Right lobe of liver (tissue), 6 donors: Measurements from ENCODE around the gene C18orf63. TPM values are rescaled to one million over a fixed set of nuclear protein-coding genes. Genes with fewer than 3 reads are reported as not detected.
A peak's percentile ranks its signal among the peaks of the same experiment; 100 is the strongest.

ENCODE experiments used
- ATAC-seq, 4 donors: fragments of 200-7000 bp; cut with Tn5 transposase; one replicate each; pipeline ENCODE4 v1.9.1; 2020; ENCODE audit warnings: mild to moderate bottlenecking in 4 of 4, moderate library complexity in 4 of 4
- DNase-seq, 3 donors: peaks; one replicate each; pipeline ENCODE4 v3.0.0-alpha.2; 2020
- H3K27ac ChIP-seq, 3 donors: fragments of 200-600 bp; one replicate each; pipeline ENCODE4 v1.8.0; 2022
- H3K27me3 ChIP-seq, 2 donors: fragments of 200-600 bp; one replicate each; pipeline ENCODE4 v1.8.0; 2022
- H3K36me3 ChIP-seq, 4 donors: fragments of 200-600 bp; sonication (generic) in 1 of 4; one replicate each; pipeline versions ENCODE4 v1.5.1 to v1.8.0; 2017 to 2022; ENCODE audit warnings: control low read depth in 1 of 4
- H3K4me1 ChIP-seq, 4 donors: fragments of 200-600 bp; sonication (generic) in 1 of 4; one replicate each; pipeline versions ENCODE4 v1.5.1 to v1.8.0; 2017 to 2022; ENCODE audit warnings: control low read depth in 1 of 4
- H3K4me3 ChIP-seq, 3 donors: fragments of 200-600 bp; one replicate each; pipeline ENCODE4 v1.8.0; 2022
- H3K9me3 ChIP-seq, 4 donors: fragments of 200-600 bp; sonication (generic) in 1 of 4; one replicate each; pipeline versions ENCODE4 v1.5.1 to v1.8.0; 2017 to 2022; ENCODE audit warnings: control low read depth in 1 of 4
- CTCF ChIP-seq, 4 donors: fragments of 200-600 bp in 3 of 4; fragments of 450-650 bp in 1 of 4; IDR thresholded peaks; one replicate each; pipeline versions ENCODE4 v1.5.1 to v1.8.0; 2016 to 2022; ENCODE audit warnings: antibody characterized with exemption in 4 of 4, mild to moderate bottlenecking in 2 of 4
- POLR2A ChIP-seq: fragments of 450-650 bp; IDR thresholded peaks from one replicate; pipeline ENCODE4 v1.6.1; 2017; ENCODE audit warnings: antibody characterized with exemption, mild to moderate bottlenecking
- WGBS: methylation state at CpG from one replicate; pipeline ENCODE4 v1.1.6; 2018; ENCODE audit warnings: low coverage, low lambda C conversion rate; ENCODE audit not compliant: insufficient coverage; ENCODE audit errors: missing lambda C conversion rate; 5-methylcytosine and 5-hydroxymethylcytosine counted together
- intact Hi-C, 2 donors: fragments of 100-400 bp; cut with DNase I; formaldehyde crosslinking; loops; one replicate each; pipeline versions ENCODE4 v1.11.2 to v1.14.1; 2022
- total RNA-seq, 6 experiments: library from RNA; depleted of rRNA in 2 of 6; stranded (reverse); fragments of >200 nt in 2 of 6; fragmentation: NEBNext Ultra II Directional in 3 of 6; extraction: Animal tissue kit (Norgen Biotek cat#: 25700) in 3 of 6; gene quantifications; one replicate each; pipeline versions ENCODE4 v1.1.0 to v1.2.4, GENCODE V29; 2016 to 2023
- donor health status: DM: no; HTN: yes; CAD: no.
- donor health status: DM: no; HTN: no; CAD: no.
- donor health status: DM: no; HTN: no; CAD: no.
- donor health status: DM: no; HTN: yes; CAD: no.
- donor health status: DM: no; HTN: yes; CAD: no.

C18orf63 gene
- total RNA-seq, 6 experiments from 2014 or later: not detected

DNA sequence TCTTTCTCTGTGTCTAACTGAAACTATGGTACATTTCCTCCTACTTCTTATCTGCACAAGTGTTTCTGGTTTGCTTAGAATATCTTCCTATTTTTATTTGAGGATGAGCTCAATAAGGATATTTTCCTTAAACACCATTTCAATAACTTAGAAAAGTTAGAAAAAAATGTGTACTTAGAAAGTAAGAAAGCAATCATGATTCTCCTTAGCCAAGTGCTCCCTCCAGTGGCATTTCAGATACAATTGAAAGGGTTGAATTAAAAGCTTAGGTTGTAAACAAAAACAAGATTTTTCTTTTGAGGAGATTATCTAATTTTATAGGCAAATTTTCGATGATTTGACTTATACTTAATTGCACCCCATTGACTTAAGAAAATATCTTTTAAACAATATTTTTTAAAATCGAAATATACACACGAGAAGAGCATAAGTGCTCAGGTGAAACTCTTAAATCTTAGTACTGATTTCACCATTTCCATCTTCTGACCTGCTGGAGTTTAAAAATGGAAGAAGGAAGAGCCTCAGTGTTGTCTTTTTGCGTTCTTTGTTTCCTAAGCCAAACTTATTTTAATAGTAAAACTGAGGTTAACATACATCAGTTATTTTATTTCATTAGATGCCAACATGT, 26.9 kb downstream of the C18orf63 start:
- TF ChIP-seq POLR2A (no peak), CTCF (IDR thresholded peaks at IDR 0.05) (peak; percentile 67 to 86 (median 72))
- WGBS: 10% methylated on average over 4 of the region's 4 CpGs
- ATAC-seq: peak; percentile 66 to 80 (median 72)

GRCh38 chr18:74346206-74346605, 30.6 kb downstream of the C18orf63 start:
- H3K27me3 ChIP-seq: no peaks in the 10 kb centered on the region
- ATAC-seq: no peak
- no peaks in the 10 kb centered on the region for H3K36me3 ChIP-seq
- no peak overlapping the region for H3K27ac ChIP-seq
- no peak overlapping the region for H3K4me3 ChIP-seq
- no peaks in the 10 kb centered on the region for H3K9me3 ChIP-seq
- no peaks in the 10 kb centered on the region for H3K4me1 ChIP-seq
- no peak for TF ChIP-seq CTCF (IDR thresholded peaks at IDR 0.05)
- TF ChIP-seq POLR2A: no peak
- intact Hi-C loops: loop anchor here in 1 of 2 donors (10.0 kb wide), 1 partner anchor 311 kb away; no protein-coding TSS in a partner anchor
- DNase-seq: no peak

More for the DNA sequence above, 26.9 kb downstream of the C18orf63 start:
- Histone ChIP-seq H3K27ac (no peak overlapping the region), H3K9me3 (no peaks in the 10 kb centered on the region), H3K36me3 (no peaks in the 10 kb centered on the region), H3K4me1 (no peaks in the 10 kb centered on the region), H3K4me3 (no peak overlapping the region), H3K27me3 (no peaks in the 10 kb centered on the region)
- intact Hi-C loops: loop anchor here in 1 of 2 donors (10.0 kb wide), 1 partner anchor 308 kb away; no protein-coding TSS in a partner anchor
- no peak for DNase-seq

- 46% methylated on average over 2 of the region's 2 CpGs for WGBS
- no peak for ATAC-seq
Measured at GRCh38 chr18:74348581-74348980, 32.9 kb downstream of the C18orf63 start.

DNA sequence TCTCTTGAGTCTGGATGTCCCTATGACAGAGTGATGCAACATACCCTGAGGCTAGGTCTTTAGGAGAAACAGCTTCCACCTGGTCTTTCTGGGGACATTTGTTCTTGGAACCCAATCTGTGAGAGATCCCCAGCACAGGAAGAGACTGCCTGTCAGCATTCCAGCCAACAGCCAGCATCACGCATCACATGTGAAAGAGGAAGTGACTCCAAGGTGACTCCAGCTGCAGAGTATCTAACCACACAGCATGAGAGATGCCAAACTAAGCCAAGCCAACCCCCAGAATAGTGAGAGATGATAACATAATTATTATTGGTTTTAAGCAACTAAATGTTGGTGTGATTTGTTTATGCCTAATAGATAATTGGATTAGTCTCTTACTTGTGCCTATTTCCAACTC, 35.7 kb downstream of the C18orf63 start:
- H3K4me3 ChIP-seq: no peak overlapping the region
- no peaks in the 10 kb centered on the region for H3K9me3 ChIP-seq
- no peaks in the 10 kb centered on the region for H3K36me3 ChIP-seq
- intact Hi-C loops: loop anchor here (5.0 kb wide), 3 partner anchors 141 to 206 kb away; no protein-coding TSS in a partner anchor
- 20% methylated on average over 1 of the region's 1 CpG for WGBS
- no peaks in the 10 kb centered on the region for H3K27me3 ChIP-seq
- TF ChIP-seq POLR2A (no peak), CTCF (IDR thresholded peaks at IDR 0.05) (no peak)
- peak in 3 of 4 donors; percentile 46 to 54 (median 52) for ATAC-seq
- peaks cover 0 to 10% (median 0%) of the 10 kb centered on the region in 4 donors for H3K4me1 ChIP-seq
- DNase-seq: peak in 1 of 3 donors; percentile 23
- no peak overlapping the region for H3K27ac ChIP-seq

More at GRCh38 chr18:74348581-74348980, 32.9 kb downstream of the C18orf63 start:
- Histone ChIP-seq H3K4me1 (no peaks in the 10 kb centered on the region), H3K27ac (no peak overlapping the region), H3K27me3 (no peaks in the 10 kb centered on the region), H3K36me3 (no peaks in the 10 kb centered on the region), H3K9me3 (no peaks in the 10 kb centered on the region), H3K4me3 (no peak overlapping the region)
- intact Hi-C loops: loop anchor here in 1 of 2 donors (10.0 kb wide), 1 partner anchor 314 kb away; no protein-coding TSS in a partner anchor
- no peak for DNase-seq
- no peak for TF ChIP-seq CTCF (IDR thresholded peaks at IDR 0.05)
- TF ChIP-seq POLR2A: no peak
